22Rv1 (cell line): Measurements from ENCODE around the gene CFAP46.
"Not testable (repeated sequence)": the region's sequence is repeated elsewhere in the genome, so short reads cannot be mapped to it uniquely, and the experiment has no call there.

Source experiments
- H3K27ac ChIP-seq: fragments of 450-650 bp; 2 replicates; pipeline ENCODE4 v1.5.1; 2017
- ZFX ChIP-seq: fragments of 450-650 bp; IDR thresholded peaks from 2 replicates; pipeline ENCODE4 v1.6.1; 2017; ENCODE audit warnings: antibody characterized with exemption, borderline replicate concordance
- TF ChIP-seq, protein P1 (sequence below): fragments of 450-650 bp; IDR thresholded peaks from 2 replicates; pipeline ENCODE4 v1.5.1; 2017; ENCODE audit warnings: mild to moderate bottlenecking

Gene CFAP46

DNA sequence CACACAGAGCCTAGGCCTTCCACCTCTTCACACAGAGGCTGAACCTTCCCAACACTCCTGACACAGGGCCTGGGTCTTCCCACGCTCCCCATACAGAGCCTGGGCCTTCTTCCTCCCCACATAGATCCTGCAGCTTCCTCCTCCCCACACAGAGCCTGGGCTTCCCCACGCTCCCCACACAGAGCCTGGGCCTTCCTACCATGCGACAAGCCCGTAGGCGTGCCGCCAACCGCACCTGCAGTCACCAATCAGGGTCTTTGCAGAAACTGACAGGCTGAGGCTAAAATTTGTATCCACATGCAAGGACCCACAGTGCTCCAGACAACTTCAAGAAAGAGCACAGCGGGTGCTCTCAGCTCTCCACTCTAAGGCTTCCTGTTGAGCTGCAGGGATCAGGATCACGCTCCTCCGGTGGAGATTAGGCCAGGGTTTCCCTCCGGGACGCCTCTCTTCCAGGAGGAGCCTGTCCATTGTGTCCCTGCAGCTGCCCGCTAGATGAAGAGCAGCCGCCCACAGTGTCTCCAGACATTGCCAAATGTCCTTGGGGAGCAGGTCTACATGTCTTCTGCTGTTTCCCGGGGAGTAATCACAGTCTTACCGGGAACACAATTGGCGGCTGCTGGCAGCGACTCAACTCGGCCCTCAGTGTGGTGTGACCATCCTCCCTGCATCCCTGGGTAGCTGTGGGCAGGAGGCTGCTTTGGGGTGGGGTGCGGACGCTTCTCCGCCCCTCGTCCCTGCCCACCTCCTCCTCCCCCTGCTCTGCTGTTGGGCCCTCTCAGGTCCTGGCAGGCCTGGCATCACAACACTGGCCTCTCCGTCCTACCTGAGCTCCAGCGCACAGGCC lies 9.7 kb downstream of the CFAP46 start:
- H3K27ac ChIP-seq, result no peak overlapping the region

DNA sequence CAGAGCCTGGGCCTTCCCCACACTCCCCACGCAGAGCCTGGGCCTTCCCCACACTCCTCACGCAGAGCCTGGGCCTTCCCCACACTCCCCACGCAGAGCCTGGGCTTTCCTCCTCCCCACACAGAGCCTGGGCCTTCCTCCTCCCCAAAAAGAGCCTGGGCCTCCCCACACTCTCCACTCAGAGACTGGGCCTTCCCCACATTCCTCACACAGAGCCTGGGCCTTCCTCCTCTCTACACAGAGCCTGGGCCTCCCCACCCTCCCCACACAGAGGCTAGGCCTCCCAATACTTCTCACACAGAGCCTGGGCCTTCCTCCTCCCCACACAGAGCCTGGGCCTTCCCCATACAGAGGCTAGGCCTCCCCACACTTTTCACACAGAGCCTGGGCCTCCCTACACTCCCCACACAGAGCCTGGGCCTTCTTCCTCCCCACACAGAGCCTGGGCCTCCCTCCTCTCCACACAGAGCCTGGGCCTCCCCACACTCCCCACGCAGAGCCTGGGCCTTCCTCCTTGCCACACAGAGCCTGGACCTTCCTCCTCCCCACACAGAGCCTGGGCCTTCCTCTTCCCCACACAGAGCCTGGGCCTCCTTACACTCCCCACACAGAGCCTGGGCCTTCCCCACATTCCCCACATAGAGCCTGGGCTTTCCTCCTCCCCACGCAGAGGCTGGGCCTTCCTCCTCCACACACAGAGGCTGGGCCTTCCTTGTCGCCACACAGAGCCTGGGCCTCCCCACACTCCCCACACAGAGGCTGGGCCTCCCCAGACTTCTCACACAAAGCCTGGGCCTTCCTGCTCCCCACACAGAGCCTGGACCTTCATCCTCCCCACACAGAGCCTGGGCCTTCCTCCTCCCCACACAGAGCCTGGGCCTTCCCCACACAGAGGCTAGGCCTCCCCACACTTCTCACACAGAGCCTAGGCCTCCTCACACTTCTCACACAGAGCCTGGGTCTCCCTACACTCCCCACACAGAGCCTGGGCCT lies 10.8 kb downstream of the CFAP46 start:
- not testable (repeated sequence) for H3K27ac ChIP-seq

More for the DNA sequence above, 9.7 kb downstream of the CFAP46 start:
- no peak for TF ChIP-seq ZFX
- TF ChIP-seq, protein P1, sequence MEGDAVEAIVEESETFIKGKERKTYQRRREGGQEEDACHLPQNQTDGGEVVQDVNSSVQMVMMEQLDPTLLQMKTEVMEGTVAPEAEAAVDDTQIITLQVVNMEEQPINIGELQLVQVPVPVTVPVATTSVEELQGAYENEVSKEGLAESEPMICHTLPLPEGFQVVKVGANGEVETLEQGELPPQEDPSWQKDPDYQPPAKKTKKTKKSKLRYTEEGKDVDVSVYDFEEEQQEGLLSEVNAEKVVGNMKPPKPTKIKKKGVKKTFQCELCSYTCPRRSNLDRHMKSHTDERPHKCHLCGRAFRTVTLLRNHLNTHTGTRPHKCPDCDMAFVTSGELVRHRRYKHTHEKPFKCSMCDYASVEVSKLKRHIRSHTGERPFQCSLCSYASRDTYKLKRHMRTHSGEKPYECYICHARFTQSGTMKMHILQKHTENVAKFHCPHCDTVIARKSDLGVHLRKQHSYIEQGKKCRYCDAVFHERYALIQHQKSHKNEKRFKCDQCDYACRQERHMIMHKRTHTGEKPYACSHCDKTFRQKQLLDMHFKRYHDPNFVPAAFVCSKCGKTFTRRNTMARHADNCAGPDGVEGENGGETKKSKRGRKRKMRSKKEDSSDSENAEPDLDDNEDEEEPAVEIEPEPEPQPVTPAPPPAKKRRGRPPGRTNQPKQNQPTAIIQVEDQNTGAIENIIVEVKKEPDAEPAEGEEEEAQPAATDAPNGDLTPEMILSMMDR, result no peak

DNA sequence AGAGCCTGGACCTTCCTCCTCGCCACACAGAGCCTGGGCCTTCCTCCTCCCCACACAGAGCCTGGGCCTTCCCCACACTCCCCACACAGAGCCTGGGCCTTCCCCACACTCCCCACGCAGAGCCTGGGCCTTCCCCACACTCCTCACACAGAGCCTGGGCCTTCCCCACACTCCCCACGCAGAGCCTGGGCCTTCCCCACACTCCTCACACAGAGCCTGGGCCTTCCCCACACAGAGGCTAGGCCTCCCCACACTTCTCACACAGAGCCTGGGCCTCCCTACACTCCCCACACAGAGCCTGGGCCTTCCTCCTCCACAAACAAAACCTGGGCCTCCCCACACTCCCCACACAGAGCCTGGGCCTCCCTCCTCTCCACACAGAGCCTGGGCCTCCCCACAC lies 11.7 kb downstream of the CFAP46 start:
- not testable (repeated sequence) for H3K27ac ChIP-seq

DNA sequence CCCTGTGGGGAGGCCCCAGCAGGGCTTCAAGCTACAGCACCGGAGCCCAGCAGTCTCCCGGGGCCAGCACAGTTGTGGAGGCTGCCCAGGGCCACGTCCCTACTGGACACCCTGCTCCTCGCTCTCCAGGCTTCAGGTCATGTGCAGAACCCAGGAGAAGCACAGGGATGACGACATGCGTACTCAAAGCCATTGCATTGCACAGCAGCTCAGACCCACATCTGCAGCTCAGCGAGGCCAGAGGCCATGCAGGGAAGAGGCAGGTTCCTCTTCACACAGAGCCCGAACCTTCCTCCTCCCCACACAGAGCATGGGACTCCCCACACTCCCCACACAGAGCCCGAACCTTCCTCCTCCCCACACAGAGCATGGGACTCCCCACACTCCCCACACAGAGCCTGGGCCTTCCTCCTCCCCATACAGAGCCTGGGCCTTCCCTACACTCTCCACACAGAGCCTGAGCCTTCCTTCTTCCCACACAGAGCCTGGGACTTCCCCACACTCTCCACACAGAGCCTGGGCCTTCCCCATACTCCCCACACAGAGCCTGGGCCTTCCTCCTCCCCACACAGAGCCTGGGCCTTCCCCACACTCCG lies 12.3 kb downstream of the CFAP46 start:
- no peak overlapping the region for H3K27ac ChIP-seq
- no peak for TF ChIP-seq ZFX

DNA sequence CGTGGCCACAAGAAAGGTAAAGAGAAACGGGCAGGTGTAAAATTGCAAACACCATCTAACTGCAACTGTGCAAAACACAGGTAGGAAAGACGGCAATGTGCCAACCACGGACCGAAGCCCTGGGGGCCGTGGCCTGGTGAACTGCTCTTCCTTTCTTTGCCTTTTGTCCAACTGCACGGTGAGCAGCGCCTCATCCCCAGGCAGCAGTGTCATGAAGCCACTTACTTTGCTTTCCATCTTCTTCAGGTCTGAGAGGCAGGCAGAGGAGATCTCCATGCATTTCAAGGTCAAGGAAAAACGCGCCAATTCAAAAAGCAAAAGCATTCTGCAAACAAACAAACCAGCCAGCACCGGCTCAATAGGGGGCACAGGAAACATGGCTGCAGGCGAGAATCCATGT lies 12.9 kb downstream of the CFAP46 start:
- TF ChIP-seq, protein P1, result no peak
- TF ChIP-seq ZFX, result no peak
- no peak overlapping the region for H3K27ac ChIP-seq

DNA sequence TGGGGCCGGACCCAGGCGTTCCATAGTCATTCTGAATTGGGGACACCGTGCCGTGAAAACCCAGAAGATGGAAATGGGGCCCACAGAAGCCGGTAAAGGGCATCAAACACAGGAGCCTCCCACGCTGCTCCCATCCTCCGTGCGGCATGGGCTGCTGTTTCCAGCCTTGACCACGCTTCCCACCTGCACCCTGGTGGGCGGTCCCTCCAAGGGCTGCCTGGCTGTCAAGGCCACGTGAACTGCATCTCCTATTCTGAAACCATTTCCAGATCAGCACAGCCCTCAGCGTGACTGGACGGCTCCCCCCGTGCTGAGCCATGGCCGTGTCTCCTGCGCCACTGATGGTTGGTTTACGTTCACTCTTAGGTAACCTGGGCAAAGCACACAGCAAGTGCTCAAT lies 14.1 kb downstream of the CFAP46 start:
- TF ChIP-seq, protein P1, result no peak
- TF ChIP-seq ZFX, result no peak
- no peak overlapping the region for H3K27ac ChIP-seq

DNA sequence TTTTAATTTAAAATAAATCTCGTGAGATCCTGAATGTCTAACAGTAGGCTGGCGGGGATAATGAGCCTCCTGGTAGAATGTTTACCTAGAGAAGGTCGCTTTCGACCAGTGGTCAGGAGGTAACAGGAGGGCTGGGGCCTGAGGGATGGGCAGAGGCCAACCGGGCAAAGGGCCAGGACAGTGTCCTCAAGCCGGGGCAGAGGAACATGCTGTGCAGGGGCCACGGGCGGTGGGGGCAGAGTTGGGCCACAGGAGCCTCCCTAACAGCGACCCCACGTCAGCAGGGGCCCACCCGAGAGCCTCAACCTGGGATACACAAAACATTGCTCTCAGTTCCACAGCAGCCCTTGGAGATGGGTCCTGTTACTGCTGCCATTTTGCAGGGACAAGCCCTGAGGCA lies 14.5 kb downstream of the CFAP46 start:
- no peak for TF ChIP-seq ZFX
- TF ChIP-seq, protein P1, result no peak
- H3K27ac ChIP-seq, result no peak overlapping the region

DNA sequence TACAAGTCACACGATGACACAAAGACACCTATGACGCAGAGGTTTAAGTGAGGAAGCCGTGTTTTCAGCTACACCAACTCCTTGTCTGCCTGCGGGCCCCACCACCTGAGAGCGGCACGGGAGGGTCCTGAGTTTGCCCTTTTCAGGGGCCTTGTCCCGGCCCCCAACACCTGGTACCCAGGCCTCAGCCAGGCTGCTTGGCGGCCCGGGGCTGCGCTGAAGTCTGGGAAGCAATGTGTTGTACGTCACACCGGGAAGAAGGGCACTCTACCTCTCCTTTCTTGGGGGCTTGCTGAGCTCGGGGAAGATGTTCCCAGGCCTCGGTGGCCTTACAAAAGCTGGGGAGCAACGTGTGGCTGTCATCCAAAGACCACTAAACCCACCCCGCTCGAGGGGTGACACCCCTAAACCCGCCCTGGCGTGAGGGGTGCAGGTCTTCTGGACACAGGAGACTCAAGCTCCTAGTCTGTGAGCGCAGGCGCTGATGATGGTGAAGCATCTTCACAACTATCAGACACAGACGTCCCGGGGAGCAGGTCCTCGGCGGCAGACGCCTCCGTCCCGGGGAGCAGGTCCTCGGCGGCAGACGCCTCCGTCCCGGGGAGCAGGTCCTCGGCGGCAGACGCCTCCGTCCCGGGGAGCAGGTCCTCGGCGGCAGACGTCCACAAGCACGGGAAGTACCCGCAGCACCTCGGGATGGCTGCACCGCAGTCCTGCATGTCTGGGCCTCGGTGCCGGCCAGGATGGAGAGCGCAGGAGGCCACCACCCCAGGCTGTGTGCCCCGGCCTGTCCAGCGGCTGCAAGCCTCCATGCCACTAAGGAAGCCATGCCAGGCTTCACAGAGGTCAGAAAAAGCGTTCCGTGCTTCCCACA lies 15.4 kb downstream of the CFAP46 start:
- TF ChIP-seq, protein P1, result no peak
- TF ChIP-seq ZFX, result no peak
- H3K27ac ChIP-seq, result no peak overlapping the region
